ENCODE results near the gene ZNF217.

Gene ZNF217

GRCh38 chr20:53559816-53560215 lies 33.8 kb downstream of the ZNF217 start:
- no peak for TF ChIP-seq CTCF (IDR thresholded peaks at IDR 0.05)

GRCh38 chr20:53557130-53557529 lies 36.5 kb downstream of the ZNF217 start:
- TF ChIP-seq CTCF (IDR thresholded peaks at IDR 0.05), result no peak

GRCh38 chr20:53556267-53556897 lies 37.3 kb downstream of the ZNF217 start:
- TF ChIP-seq CTCF (IDR thresholded peaks at IDR 0.05), result no peak

GRCh38 chr20:53555816-53556215 lies 37.8 kb downstream of the ZNF217 start:
- no peak for TF ChIP-seq CTCF (IDR thresholded peaks at IDR 0.05)

GRCh38 chr20:53555081-53555480 lies 38.6 kb downstream of the ZNF217 start:
- TF ChIP-seq CTCF (IDR thresholded peaks at IDR 0.05), result no peak

- TF ChIP-seq CTCF (IDR thresholded peaks at IDR 0.05), result no peak
Observed at GRCh38 chr20:53550280-53551187, 43.1 kb downstream of the ZNF217 start.

GRCh38 chr20:53547664-53548239 lies 45.9 kb downstream of the ZNF217 start:
- peak; percentile 89 for TF ChIP-seq CTCF (IDR thresholded peaks at IDR 0.05)
